ENCODE measurements around the gene USP47.

- no peak for TF ChIP-seq CTCF (IDR thresholded peaks at IDR 0.05)
- no peak for TF ChIP-seq REST (IDR thresholded peaks at IDR 0.05; ENCODE audit: insufficient read depth in 1 of 2, low read depth in 2 of 2, low read length in 1 of 2)
- TF ChIP-seq TCF7L2 (IDR thresholded peaks at IDR 0.05; ENCODE audit: low read depth, low read length) = no peak
- TF ChIP-seq POLR2AphosphoS5 (IDR thresholded peaks at IDR 0.05; ENCODE audit: low read depth, low read length) = no peak
- TF ChIP-seq SIN3A (IDR thresholded peaks at IDR 0.05; ENCODE audit: borderline replicate concordance, insufficient read depth, low read depth, low read length) = no peak
Measured at GRCh38 chr11:11982975-11983374, 141.2 kb downstream of the USP47 start.

All from Panc1 (cell line).